ENCODE measurements around the gene SNRPD2.
A peak's percentile ranks its signal among the peaks of the same experiment; 100 is the strongest.

SNRPD2 gene

DNA sequence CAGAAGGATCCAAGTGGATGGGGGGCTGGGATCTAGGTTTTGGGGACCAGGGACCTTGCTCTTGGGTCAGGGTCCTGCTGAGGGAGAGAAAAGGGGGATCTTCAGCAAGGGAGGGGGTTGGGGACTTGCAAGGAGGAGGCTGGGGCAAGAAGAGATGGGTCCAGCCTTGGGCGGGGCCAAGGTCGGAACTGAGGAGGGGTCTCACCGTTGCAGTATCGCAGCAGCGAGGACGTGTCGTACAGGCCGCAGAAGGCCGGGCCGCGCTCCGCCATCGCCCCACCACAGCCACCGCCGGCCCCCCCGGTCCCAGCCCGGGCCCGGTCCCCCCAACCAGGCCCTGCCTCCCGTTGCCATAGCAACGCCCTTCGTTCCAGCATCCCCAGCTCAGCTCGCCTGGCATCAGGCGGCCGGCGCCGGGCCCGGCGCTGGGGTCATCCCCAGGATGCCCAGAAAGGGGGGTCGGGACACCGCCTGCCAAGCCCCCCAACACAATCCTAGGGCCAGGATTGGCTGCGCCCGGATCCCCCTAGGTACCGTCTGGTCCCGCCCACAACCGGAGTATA lies 46.6 kb downstream of the SNRPD2 start:
- Histone ChIP-seq H3K9ac (ENCODE audit: low read length) (no peak overlapping the region), H3K36me3 (ENCODE audit: control insufficient read depth, insufficient read depth, low read length) (no peaks in the 10 kb centered on the region), H3K27me3 (ENCODE audit: control insufficient read depth, insufficient read depth, low read length) (peaks cover 35% of the 10 kb centered on the region), H3K4me3 (ENCODE audit: low read length) (no peak overlapping the region), H3K9me3 (ENCODE audit: control insufficient read depth, low read length) (no peaks in the 10 kb centered on the region), H3K4me1 (ENCODE audit: control insufficient read depth, insufficient read depth, low read length) (peaks cover 33% of the 10 kb centered on the region)

DNA sequence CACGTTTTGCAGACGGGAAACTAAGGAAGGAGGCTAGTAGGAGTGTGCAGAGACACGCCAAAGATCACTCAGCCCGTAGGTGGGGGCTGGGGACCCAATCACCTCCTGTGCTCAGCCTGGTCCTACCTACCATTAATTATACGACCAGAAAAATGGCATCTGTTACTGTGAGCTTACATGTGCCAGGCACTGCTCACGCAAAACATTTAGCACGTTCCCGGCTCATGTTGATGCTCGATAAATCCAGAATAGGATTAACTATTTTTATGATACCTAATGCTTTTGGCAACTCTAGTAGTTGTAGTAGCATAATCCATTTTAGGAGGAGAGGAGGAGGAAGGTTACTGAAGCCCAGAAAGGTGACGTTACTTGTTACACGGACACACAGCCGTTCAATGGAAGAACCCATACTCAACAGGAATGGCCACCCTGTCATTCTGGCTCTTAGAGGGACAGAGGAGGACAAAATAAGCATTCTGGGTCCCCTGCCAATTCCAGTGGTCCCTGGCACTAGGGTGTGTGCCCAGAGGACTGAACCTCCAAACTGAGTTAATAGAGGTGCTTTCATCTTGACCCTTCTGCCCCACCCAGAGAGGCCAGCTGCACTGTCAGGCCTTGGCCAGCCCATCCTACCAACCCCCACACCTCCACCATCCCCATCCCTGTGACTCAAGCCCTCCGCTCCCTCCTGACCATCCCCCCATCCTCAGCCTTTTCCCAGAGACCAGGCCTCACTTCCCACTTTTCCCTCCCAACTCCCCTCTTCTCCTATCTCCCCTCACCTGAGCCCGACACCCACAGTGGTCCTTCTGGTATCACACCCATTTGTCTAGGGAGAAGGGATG lies 47.6 kb downstream of the SNRPD2 start:
- peaks cover 43% of the 10 kb centered on the region for H3K4me1 ChIP-seq (ENCODE audit: control insufficient read depth, insufficient read depth, low read length)
- no peaks in the 10 kb centered on the region for H3K9me3 ChIP-seq (ENCODE audit: control insufficient read depth, low read length)
- peaks cover 35% of the 10 kb centered on the region for H3K27me3 ChIP-seq (ENCODE audit: control insufficient read depth, insufficient read depth, low read length)
- H3K4me3 ChIP-seq (ENCODE audit: low read length), result no peak overlapping the region
- H3K36me3 ChIP-seq (ENCODE audit: control insufficient read depth, insufficient read depth, low read length), result no peaks in the 10 kb centered on the region
- H3K9ac ChIP-seq (ENCODE audit: low read length), result no peak overlapping the region

DNA sequence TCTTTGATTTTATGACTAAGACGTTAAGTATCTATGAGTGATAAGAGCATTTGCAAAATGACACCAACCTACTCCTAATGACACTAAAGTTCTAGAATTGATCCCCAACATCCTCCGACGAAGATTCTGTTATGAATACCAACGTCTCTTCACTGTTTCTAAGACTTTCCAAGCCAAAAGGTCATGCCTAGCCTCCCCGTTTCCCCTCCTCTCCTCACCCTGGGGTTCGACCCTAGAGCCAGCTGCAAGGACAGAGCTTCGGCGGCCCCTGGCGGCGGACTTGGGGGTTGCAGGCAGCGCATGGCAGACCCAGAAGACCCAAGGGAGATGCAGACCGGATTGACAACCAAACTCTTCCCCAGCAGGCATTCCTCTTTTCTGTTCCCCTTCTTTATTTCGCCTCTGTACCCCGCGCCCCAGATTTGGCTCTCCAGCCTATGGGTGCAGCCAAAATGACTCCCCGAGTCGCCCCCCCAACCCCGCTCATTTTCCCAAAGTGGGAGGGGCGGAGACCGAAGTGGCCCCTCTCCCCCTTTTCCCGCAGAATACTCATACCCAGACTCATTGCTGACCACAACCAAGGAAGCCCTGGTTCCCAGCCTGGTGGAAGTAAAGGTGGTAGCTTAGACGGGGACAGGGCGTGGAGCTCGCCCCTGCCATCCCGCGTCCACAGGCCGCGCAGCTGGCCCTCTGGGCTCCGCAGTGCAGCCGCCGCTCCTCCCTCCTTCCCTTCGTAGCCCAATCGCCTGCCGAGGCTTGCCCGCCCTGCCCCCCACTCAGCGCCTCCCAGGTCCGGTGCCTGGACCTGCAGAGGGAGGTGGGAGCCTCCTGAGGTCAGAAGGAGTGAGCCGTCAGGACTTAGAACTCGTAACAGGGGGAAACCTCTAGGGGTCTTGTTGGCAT lies 48.5 kb downstream of the SNRPD2 start:
- Histone ChIP-seq H3K27me3 (ENCODE audit: control insufficient read depth, insufficient read depth, low read length) (peaks cover 35% of the 10 kb centered on the region), H3K36me3 (ENCODE audit: control insufficient read depth, insufficient read depth, low read length) (no peaks in the 10 kb centered on the region), H3K4me1 (ENCODE audit: control insufficient read depth, insufficient read depth, low read length) (peaks cover 50% of the 10 kb centered on the region), H3K4me3 (ENCODE audit: low read length) (no peak overlapping the region), H3K9ac (ENCODE audit: low read length) (no peak overlapping the region), H3K9me3 (ENCODE audit: control insufficient read depth, low read length) (no peaks in the 10 kb centered on the region)

DNA sequence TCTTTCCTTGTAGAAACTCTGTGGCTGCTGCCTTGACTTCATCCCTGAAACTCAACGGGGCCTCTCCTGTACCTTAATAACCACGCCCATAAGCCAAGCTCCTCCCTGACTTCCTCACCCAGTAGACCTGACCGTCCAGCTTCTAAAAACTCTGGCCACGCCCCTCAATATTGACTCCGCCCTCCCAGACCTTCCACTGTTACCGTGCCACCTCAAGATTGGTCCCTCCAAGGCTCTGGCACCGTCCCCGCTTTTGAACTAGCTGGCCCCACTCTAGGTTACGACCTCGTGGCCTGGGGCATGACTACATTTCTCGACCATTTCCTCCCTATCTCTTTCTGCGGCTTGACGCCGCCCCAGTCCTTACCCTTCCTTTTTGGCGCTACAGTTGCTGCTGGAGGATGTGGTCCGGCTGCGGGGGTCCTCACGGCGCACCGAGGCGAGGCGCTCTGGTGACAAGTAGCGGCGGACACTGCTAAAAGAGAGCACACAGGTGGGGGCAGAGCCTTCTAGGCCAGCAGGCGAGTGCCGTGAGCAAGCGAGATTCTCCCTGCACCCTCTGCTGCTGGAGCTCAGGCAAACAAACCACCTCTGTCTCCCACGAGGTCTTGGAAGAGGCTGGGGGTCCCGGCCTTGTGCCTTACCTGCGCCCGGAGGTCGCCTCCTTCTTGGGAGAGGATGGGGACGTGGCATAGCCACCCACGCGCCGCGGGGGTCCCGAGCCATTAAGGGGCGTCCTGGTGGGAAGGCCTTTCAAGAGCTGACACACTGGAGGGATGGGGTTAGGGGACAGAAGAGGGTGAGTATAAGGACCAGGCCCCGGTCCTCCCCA lies 50.3 kb downstream of the SNRPD2 start:
- no peak overlapping the region for H3K4me3 ChIP-seq (ENCODE audit: low read length)
- H3K9me3 ChIP-seq (ENCODE audit: control insufficient read depth, low read length), result no peaks in the 10 kb centered on the region
- peak overlapping the region; percentile 37 for H3K9ac ChIP-seq (ENCODE audit: low read length)
- H3K27me3 ChIP-seq (ENCODE audit: control insufficient read depth, insufficient read depth, low read length), result peaks cover 34% of the 10 kb centered on the region
- no peaks in the 10 kb centered on the region for H3K36me3 ChIP-seq (ENCODE audit: control insufficient read depth, insufficient read depth, low read length)
- H3K4me1 ChIP-seq (ENCODE audit: control insufficient read depth, insufficient read depth, low read length), result peaks cover 56% of the 10 kb centered on the region

DNA sequence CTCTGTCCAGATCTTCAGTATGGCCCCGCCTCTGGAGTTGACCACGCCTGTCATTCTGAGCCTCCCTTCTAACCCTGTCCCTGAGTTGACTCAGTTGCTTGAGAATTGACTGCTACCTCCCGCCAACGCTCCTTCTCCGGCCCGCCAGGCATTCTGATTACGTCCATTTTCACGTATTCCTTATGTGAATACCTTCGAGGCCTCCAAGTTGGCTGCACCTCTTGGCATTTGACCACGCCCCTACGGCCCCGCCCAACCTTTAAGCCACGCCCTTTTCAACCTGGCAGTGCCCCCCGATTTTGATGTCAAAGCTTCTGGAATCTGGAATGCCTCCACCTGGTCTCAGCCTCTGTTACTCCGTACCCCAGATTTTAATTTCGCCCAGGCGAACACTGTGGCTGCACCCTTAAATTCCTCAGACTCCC lies 50.9 kb downstream of the SNRPD2 start:
- peaks cover 50% of the 10 kb centered on the region for H3K4me1 ChIP-seq (ENCODE audit: control insufficient read depth, insufficient read depth, low read length)
- H3K27me3 ChIP-seq (ENCODE audit: control insufficient read depth, insufficient read depth, low read length), result peaks cover 27% of the 10 kb centered on the region
- no peaks in the 10 kb centered on the region for H3K36me3 ChIP-seq (ENCODE audit: control insufficient read depth, insufficient read depth, low read length)
- no peaks in the 10 kb centered on the region for H3K9me3 ChIP-seq (ENCODE audit: control insufficient read depth, low read length)
- H3K4me3 ChIP-seq (ENCODE audit: low read length), result no peak overlapping the region
- H3K9ac ChIP-seq (ENCODE audit: low read length), result peak overlapping the region; percentile 13

DNA sequence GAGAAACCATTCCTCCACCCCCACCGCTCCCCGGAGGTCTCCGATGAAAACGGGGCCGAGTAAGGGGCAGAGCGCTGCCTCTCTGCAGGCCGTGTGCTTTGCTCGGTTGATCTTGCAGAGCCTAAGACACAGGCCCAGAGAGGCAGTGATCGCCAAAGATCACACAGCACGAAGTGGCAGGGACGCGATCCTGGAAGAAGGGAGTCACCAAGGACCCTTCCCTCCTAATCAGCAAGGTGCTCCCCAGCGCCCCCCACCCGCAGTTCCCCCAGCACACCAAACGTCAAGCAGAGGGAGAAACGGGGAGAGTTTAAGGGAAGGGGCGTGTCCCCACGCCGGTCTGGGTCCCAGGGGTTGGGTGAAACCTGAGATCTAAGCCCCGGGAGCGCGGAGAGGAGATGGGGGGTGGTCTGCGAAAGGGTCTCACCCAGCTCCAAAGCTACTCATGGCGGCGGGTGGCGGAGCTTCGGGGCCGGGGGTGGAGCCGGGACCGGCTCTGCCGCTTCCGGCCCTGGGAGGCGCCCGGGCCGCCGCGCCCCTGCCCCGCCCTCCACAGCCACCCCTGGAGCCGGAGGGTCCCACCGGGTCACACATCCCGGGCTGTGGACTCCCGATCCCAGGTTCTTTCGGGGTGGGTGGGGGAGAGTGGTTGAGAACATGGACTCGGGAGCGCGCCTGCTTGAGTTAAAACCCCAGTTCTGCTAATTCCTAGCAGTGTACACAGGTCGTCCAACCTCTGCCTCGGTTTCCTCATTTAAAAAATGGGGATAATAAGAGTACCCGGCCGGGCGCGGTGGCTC lies 52.6 kb downstream of the SNRPD2 start, which contains the start of gene EML2:
EML2 (minus strand) TSS at position 468 of the 800 bp plus-strand sequence; CDS start at position 447, 21 bp downstream.
- H3K9ac ChIP-seq (ENCODE audit: low read length), result peak within 1 kb of the TSS; percentile 92

DNA sequence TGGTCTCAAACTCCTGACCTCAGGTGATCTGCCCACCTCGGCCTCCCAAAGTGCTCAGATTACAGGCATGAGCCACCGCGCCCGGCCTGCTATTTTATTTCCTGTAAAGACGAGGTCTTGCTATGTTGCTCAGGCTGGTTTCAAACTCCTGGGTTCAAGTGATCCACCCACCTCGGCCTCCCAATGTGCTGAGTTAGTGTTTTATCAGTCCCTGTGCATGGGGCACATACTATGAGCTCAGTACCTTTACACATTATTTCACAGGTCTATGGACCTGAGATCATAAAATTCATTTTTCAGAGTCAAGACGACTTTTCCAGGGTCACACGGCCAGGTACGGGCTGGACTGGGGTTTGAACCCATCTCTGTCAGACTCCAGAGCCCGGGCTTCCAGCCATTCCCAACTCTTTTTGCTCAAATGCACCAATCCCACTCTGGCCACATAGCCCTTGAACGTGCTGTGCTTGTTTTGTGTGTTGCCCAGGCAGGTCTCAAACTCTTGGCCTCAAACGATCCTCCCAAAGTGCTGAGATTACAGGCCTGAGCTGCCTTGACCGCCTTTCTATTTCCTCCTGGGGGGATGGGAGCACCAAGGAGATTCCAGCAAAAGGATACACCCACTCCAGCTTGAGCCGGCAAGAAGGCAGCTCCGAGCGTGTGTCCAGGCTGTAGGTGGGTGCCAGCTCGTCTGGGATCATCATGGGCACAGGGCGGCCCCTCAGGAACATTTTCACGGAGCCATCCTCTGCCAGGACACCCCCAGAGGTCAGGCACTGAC lies 53.7 kb downstream of the SNRPD2 start:
- Histone ChIP-seq H3K9ac (ENCODE audit: low read length) (peak overlapping the region; percentile 92), H3K36me3 (ENCODE audit: control insufficient read depth, insufficient read depth, low read length) (no peaks in the 10 kb centered on the region), H3K9me3 (ENCODE audit: control insufficient read depth, low read length) (no peaks in the 10 kb centered on the region), H3K27me3 (ENCODE audit: control insufficient read depth, insufficient read depth, low read length) (no peaks in the 10 kb centered on the region), H3K4me3 (ENCODE audit: low read length) (peak overlapping the region; percentile 97), H3K4me1 (ENCODE audit: control insufficient read depth, insufficient read depth, low read length) (peaks cover 46% of the 10 kb centered on the region)

More for the DNA sequence above, 52.6 kb downstream of the SNRPD2 start, which contains the start of gene EML2:
- Histone ChIP-seq H3K4me3 (ENCODE audit: low read length) (peak within 1 kb of the TSS; percentile 97), H3K27me3 (ENCODE audit: control insufficient read depth, insufficient read depth, low read length) (peaks cover 10% of the 10 kb centered on the region), H3K36me3 (ENCODE audit: control insufficient read depth, insufficient read depth, low read length) (no peaks in the 10 kb centered on the region), H3K9me3 (ENCODE audit: control insufficient read depth, low read length) (no peaks in the 10 kb centered on the region), H3K4me1 (ENCODE audit: control insufficient read depth, insufficient read depth, low read length) (peaks cover 50% of the 10 kb centered on the region)

Measured in mucosa of stomach (tissue), 1 donor.